GOT3 (cell line): Measurements from ENCODE around the gene SYNDIG1L.
"Not testable (repeated sequence)": the region's sequence is repeated elsewhere in the genome, so short reads cannot be mapped to it uniquely, and the experiment has no call there.

Source experiments
- DNase-seq: peaks from one replicate; lab custom pipeline; 2025; ENCODE audit warnings: mixed read lengths; lab: John Stamatoyannopoulos, UW

SYNDIG1L gene

DNA sequence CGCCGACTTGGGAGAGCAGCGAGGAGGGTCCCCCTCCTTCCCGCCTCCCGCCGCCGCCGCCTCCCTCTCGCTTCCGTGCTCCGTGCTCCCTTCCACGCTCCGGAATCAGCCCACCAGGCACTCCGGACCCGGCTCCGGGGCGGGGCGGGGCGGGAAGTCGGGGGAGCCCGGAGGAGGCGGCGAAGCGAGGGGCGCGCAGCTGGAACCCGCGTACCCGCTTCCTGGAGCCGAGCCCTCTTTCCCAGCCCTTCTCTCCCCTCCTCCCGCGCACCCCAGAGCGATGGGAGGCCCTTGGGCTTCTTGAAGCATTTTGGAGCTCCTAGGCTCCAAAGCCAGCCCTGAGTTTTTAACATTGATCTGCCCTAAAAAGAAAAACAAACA is at the start of gene SYNDIG1L:
SYNDIG1L (minus strand) TSS at position 9 of the 381 bp plus-strand sequence. CDS start 16,466 bp downstream, outside the sequence.
- no peak for DNase-seq

- no peak for DNase-seq
These were observed 49.7 kb upstream of the SYNDIG1L start for GRCh38 chr14:74475678-74476077.

GRCh38 chr14:74474376-74474775 is 48.4 kb upstream of the SYNDIG1L start:
- no peak for DNase-seq

DNA sequence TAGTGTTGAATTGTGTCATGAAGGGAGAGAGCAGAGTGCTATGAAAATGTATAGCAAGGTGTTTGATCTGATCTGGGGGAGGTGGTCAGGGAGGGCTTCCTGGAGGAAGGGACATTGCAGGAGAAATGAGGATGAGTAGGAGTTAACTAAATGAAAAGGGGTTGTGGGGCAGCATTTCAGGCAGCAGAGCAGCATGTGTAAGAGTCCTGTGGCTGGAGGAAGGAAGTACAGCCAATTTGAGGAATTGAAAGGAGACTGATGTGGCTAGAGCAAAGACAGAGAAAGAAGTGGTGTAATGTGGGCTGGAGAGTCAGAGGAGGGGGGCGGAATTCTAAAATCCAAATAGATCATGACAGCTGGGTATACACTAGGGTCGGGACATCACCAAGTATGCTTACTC is 46.6 kb upstream of the SYNDIG1L start:
- no peak for DNase-seq

GRCh38 chr14:74469548-74470518 is 43.8 kb upstream of the SYNDIG1L start:
- no peak for DNase-seq

- DNase-seq = no peak
These were observed 42.5 kb upstream of the SYNDIG1L start for GRCh38 chr14:74468513-74468912.

- no peak for DNase-seq
These were observed 39.3 kb upstream of the SYNDIG1L start for GRCh38 chr14:74465335-74465734.

DNA sequence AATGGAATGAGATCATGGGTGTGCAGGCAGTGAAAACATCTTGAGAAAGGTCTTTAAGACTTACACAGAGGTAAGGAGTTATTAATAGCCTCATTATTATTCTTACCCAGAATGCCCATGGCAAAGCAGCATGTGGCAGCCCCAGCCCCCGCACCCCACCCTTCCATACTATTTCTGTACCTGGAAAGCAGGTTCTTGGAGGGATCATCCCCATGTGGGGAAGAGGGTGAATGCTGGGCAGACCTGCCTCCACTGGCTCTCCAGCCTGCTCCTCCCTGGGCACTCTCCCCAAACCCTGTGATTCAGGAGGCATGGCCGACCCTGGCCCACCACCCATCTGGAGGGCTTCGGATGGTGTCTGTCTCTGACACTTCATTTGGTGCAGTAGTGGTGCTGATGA is 38.8 kb upstream of the SYNDIG1L start:
- DNase-seq = no peak

DNA sequence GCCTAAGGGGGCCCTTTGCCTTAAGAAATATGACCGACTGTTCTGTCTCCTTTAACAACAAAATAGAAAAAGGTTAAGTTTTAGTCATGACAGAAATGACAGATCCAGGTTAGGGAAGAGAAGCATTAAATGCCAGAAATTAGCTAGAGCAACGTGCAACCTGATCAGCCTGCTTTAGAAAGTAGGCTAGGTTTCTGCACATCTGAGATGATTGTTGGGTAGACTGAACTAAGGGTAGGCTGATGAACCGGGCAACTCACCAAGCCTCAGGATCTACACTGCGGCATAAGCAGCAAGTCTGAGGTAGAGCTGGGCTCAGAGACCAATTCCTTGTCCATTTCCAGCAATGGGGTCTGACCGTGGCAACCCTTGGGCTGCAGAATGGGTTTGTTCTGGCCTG is 37.7 kb upstream of the SYNDIG1L start:
- no peak for DNase-seq

DNA sequence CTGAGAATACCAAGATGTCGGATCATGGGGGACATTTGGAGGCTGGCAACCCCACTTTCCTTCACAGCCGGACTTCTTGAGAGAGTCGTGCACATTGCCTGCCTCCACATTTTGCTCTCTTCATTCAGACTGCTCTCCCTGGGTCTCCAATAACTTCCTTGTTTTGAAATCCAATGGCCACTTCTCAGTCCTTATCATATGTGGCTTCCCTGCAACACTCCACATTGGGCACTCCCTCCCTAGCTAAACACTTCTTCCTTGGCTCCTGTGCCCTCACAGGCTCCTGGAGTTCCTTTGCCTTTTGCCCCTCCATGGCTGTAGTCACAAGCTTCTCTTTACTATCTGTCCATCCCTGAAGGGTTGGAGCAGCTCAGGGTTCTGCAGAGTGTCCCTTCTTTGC is 37.0 kb upstream of the SYNDIG1L start:
- no peak for DNase-seq

- no peak for DNase-seq
These were observed 34.0 kb upstream of the SYNDIG1L start for GRCh38 chr14:74459976-74460375.

DNA sequence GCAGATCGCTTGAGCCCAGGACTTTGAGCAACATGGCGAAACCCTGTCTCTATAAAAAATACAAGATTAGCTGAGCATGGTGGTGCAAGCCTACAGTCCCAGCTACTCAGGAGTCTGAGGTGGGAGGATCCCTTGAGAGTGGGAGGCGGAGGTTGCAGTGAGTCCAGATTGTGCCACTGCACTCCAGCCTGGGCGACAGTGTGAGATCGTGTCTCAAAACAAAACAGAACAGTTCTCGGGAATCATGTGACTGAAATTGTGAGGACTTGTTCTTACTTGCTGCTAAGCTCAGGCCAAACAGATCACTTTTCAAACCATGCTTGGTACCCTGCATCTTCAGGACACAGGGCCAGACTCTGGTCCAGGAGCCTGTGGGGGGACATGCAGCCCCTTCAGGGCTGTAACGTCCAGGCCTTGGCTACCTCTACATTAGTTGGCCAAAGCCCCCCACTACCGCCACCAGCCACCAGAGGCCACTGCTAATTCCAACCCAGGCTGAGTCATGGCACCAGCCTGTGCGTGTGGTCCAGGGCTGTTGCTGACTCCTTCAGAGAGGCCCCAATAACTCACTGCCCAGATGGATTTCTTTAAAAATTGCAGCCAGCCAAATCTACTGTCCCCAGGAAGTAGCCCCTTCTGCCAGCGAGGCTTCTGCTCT is 33.4 kb upstream of the SYNDIG1L start:
- no peak for DNase-seq

GRCh38 chr14:74457565-74457895 is 31.5 kb upstream of the SYNDIG1L start:
- no peak for DNase-seq

DNA sequence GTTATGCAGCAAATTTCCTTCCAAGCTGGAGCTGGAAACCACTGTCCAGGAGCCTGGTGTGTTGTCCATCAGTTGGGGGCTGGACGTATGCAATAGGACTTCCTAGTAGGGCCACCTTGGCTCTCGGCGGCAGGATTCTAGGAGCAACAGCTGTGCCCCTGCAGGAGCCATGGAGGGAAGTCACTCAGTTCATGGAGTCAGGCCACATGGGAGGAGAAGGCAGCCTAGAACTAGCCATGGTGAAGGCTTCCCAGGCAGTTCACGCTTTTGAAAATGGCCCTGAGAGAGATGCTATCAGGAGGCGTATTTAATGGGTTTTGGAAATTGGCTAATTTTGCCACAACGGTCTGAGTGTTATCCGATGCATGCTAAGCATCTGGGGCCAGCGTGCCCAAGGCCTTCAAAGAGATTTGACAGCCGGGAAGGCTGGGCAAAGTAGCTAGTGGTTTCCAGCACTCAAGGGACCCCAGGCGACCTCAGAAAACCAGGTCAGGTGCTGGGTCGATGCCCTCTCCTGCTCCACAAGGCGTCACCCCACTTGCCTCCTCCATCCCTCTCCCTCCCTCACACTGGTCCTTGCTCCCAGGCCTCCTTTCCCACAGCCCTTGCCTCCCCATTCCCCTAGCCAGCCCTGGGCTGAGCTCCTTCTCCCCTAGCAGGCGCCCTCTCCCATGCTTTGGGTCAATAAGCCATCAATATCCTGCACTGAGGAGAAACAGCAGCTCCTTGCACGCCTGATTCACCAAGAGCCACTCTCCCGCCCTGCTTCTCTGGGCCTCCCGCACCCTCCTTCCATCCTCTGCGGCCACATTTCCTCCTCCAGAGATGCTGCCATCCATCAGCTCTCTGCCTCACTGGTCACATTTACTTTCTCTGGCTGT is 30.9 kb upstream of the SYNDIG1L start:
- DNase-seq = no peak

DNA sequence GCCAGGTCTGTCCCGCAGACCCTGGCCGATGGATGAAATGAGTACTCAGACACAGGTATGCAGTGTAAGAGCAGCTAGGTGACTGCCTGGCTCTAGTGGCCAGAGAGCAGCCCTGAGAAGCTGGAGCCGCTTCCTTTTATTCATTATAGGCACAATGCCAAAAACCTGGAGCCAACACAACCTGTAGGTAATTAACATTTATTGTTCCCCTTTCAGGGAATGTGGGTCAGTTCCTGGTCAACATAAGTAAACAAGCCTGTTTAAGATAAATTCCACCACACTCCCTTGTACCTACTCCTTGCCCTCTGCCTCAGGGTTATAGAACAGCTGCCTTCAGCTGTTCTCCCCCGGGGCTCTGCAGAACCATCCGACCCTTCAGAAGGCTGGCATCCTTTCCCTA is 28.4 kb upstream of the SYNDIG1L start:
- DNase-seq = not testable (repeated sequence)

DNA sequence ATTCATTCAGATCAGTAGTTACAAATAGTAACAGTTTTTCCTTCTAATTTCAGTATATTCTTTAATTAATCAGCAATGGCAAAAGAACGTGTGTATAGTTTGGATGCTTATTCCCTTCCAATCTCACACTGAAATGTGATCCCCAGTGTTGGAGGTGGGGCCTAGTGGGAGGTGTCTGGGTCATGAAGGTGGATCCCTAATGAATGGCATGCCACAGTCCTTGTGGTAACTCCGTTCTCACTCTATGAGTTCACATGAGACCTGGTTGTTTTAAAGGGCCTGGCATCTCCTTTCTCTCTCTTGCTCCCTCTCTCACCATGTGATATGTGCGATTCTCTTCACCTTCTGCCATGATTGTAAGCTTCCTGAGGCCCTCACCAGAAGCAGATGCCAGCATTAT is 18.9 kb upstream of the SYNDIG1L start:
- no peak for DNase-seq

GRCh38 chr14:74442757-74443156 is 16.7 kb upstream of the SYNDIG1L start:
- no peak for DNase-seq

DNA sequence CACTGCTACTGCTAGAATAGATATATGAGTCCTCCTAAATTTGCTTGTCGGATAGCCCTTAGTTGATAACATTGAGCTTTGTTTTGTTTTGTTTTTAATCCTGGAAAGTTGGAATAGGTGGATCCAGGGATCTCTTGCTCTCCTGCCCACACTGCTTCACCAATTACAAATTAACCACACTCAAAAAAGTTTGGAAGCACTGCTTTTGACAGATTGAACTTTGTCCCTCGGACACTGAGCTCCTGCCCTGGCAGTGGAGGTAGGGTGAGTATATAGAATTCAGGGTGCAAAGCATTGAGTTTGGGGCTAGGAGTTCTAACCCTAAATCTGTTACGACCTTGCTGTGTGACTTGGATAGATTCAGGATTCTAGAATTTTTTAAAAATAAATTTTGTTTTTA is 15.1 kb upstream of the SYNDIG1L start:
- no peak for DNase-seq

- no peak for DNase-seq
These were observed 12.4 kb upstream of the SYNDIG1L start for GRCh38 chr14:74438351-74438915.

- no peak for DNase-seq
These were observed 11.6 kb upstream of the SYNDIG1L start for GRCh38 chr14:74437496-74438053.

DNA sequence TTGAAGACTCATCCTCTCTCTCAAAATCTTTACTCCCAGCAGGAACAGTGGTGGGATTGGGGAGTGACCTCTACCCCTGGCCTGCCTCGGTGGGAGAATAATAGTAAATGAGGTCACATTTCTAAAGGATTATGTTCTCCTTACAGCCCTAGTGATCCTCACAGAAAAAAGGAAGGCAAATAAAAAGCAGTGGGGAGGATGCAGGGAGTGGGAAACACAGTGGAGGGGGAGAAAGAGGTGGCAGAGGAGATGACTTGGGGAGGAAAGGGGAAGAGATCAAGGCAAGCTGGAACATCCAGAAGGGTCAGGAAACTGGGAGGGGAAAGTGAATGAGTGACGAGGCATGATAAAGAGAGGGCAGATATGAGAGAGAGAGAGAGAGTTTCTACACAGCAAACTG is 8.3 kb upstream of the SYNDIG1L start:
- DNase-seq = no peak

GRCh38 chr14:74429991-74430390 is 4.0 kb upstream of the SYNDIG1L start:
- DNase-seq = no peak
